Spleen (tissue), 11 donors: Measurements from ENCODE around the gene ATXN7L1. TPM values are rescaled to one million over a fixed set of nuclear protein-coding genes. Genes with fewer than 3 reads are reported as not detected.

ENCODE experiments used
- DNase-seq: peaks from one replicate; pipeline ENCODE4 v3.0.0-alpha.2; 2020
- H3K27ac ChIP-seq, 8 donors: fragments of 200-600 bp; sonication (generic) in 7 of 8; 1 replicate in 4 of 8; 2 replicates in 4 of 8; pipeline versions ENCODE4 v1.5.0 to v1.8.0; 2016 to 2021; ENCODE audit warnings: inconsistent platforms in 4 of 8, mild to moderate bottlenecking in 4 of 8, moderate library complexity in 1 of 8
- H3K27me3 ChIP-seq, 7 donors: fragments of 200-600 bp; sonication (generic) in 6 of 7; replicated peaks in 1 of 7; 1 replicate in 4 of 7; 2 replicates in 3 of 7; pipeline versions ENCODE4 v1.5.0 to v1.8.0; 2016 to 2021; ENCODE audit warnings: inconsistent platforms in 3 of 7, mild to moderate bottlenecking in 1 of 7
- H3K36me3 ChIP-seq, 6 donors: fragments of 200-600 bp; sonication (generic) in 5 of 6; 1 replicate in 4 of 6; 2 replicates in 2 of 6; pipeline versions ENCODE4 v1.5.0 to v1.8.0; 2016 to 2021; ENCODE audit warnings: inconsistent platforms in 2 of 6
- H3K4me1 ChIP-seq, 6 donors: fragments of 200-600 bp; sonication (generic) in 5 of 6; 1 replicate in 3 of 6; 2 replicates in 3 of 6; pipeline versions ENCODE4 v1.5.0 to v1.8.0; 2016 to 2021; ENCODE audit warnings: inconsistent platforms in 3 of 6
- H3K4me3 ChIP-seq, 8 donors: fragments of 200-600 bp; sonication (generic) in 7 of 8; 1 replicate in 4 of 8; 2 replicates in 4 of 8; pipeline versions ENCODE4 v1.5.0 to v1.8.0; 2016 to 2021; ENCODE audit warnings: inconsistent platforms in 4 of 8, mild to moderate bottlenecking in 4 of 8, moderate library complexity in 2 of 8
- H3K9me3 ChIP-seq, 8 donors: fragments of 200-600 bp; sonication (generic) in 7 of 8; 1 replicate in 4 of 8; 2 replicates in 4 of 8; pipeline versions ENCODE4 v1.5.0 to v1.8.0; 2016 to 2021; ENCODE audit warnings: inconsistent platforms in 4 of 8
- CTCF ChIP-seq, 11 experiments: fragments of 200-600 bp in 7 of 11; fragments of 450-650 bp in 4 of 11; sonication (generic) in 4 of 11; IDR thresholded peaks in 8 of 11; conservative IDR thresholded peaks in 3 of 11; 1 replicate in 7 of 11; 2 replicates in 4 of 11; pipeline versions ENCODE4 v1.4.0 to v1.8.0; 2016 to 2021; ENCODE audit warnings: antibody characterized with exemption in 11 of 11, inconsistent platforms in 4 of 11, mild to moderate bottlenecking in 1 of 11
- POLR2A ChIP-seq, 3 donors: fragments of 450-650 bp; IDR thresholded peaks; one replicate each; pipeline ENCODE4 v1.5.1; 2017; ENCODE audit warnings: antibody characterized with exemption in 3 of 3, mild to moderate bottlenecking in 1 of 3
- POLR2AphosphoS5 ChIP-seq, 3 donors: sonication (generic); formaldehyde crosslinking; IDR thresholded peaks; one replicate each; pipeline ENCODE4 v1.5.1; 2017; ENCODE audit warnings: antibody characterized with exemption in 3 of 3
- WGBS, 5 donors: extraction: QIAGEN DNeasy Blood & Tissue Kit in 3 of 5; methylation state at CpG; one replicate each; pipeline versions ENCODE4 v1.1.5 to v1.1.7; 2013 to 2018; 5-methylcytosine and 5-hydroxymethylcytosine counted together
- intact Hi-C: fragments of 100-400 bp; cut with DNase I; formaldehyde crosslinking; loops from one replicate; pipeline ENCODE4 v1.15.0; 2023; ENCODE audit warnings: low total_unique reads
- polyA plus RNA-seq, 3 donors: library from polyadenylated mRNA; stranded (reverse); fragments of 200-250 nt; gene quantifications; one replicate each; pipeline ENCODE4 v1.2.1, GENCODE V29; 2013
- total RNA-seq, 7 donors: library from RNA; depleted of rRNA in 3 of 7; stranded (reverse); fragments of >200 nt in 3 of 7; fragmentation: NEBNext Ultra II Directional in 4 of 7; extraction: Animal tissue kit (Norgen Biotek cat#: 25700) in 4 of 7; gene quantifications; one replicate each; pipeline versions ENCODE4 v1.1.0 to v1.2.1, GENCODE V29; 2016 to 2021
- donor health status: healthy with polysubstance abuse.
- donor health status: DM: no; HTN: no; CAD: no; lungs with moderate emphysema.
- donor health status: DM: no; HTN: no; CAD: no.
- donor health status: Bipolar disorder and iron deficiency.
- donor health status: healthy.
- donor health status: DM: no; HTN: no; CAD: no.
- donor health status: DM: yes; HTN: yes; CAD: no.

ATXN7L1 gene
- total and polyA plus RNA-seq, 10 donors = 2.4 to 29.3 (median 18.4) TPM

GRCh38 chr7:105738133-105738532, 138.3 kb downstream of the ATXN7L1 start:
- no peak for DNase-seq
- no peak overlapping the region for H3K4me3 ChIP-seq
- no peaks in the 10 kb centered on the region for H3K9me3 ChIP-seq
- intact Hi-C loops = no loop called here
- no peak for TF ChIP-seq CTCF (IDR thresholded peaks at IDR 0.05 in 8 of 11, conservative IDR thresholded peaks at IDR 0.05 in 3 of 11)
- no peak for TF ChIP-seq POLR2AphosphoS5 (IDR thresholded peaks at IDR 0.05)
- TF ChIP-seq POLR2A (IDR thresholded peaks at IDR 0.05) = no peak
- H3K4me1 ChIP-seq = peaks cover under 1 to 8% (median 6%) of the 10 kb centered on the region in 6 donors
- WGBS, 5 donors = 84 to 96% (median 96%) methylated on average over 2 of the region's 2 CpGs
- H3K27ac ChIP-seq = no peak overlapping the region
- no peaks in the 10 kb centered on the region for H3K27me3 ChIP-seq
- H3K36me3 ChIP-seq = no peaks in the 10 kb centered on the region

- no peak for DNase-seq
- Histone ChIP-seq H3K4me3 (no peak overlapping the region), H3K27ac (no peak overlapping the region), H3K36me3 (no peaks in the 10 kb centered on the region), H3K27me3 (no peaks in the 10 kb centered on the region), H3K9me3 (no peaks in the 10 kb centered on the region), H3K4me1 (no peaks in the 10 kb centered on the region)
- 81 to 92% (median 86%) methylated on average over 6 of the region's 6 CpGs for WGBS, 5 donors
- TF ChIP-seq POLR2AphosphoS5 (IDR thresholded peaks at IDR 0.05) (no peak), CTCF (IDR thresholded peaks at IDR 0.05 in 8 of 11, conservative IDR thresholded peaks at IDR 0.05 in 3 of 11) (no peak), POLR2A (IDR thresholded peaks at IDR 0.05) (no peak)
- intact Hi-C loops = no loop called here
Observed at GRCh38 chr7:105734233-105734632, 142.2 kb downstream of the ATXN7L1 start.

GRCh38 chr7:105731042-105731441, 145.4 kb downstream of the ATXN7L1 start:
- H3K9me3 ChIP-seq = no peaks in the 10 kb centered on the region
- no peak overlapping the region for H3K27ac ChIP-seq
- intact Hi-C loops = no loop called here
- no peaks in the 10 kb centered on the region for H3K4me1 ChIP-seq
- WGBS, 5 donors = 89 to 96% (median 92%) methylated on average over 3 of the region's 3 CpGs
- H3K27me3 ChIP-seq = no peaks in the 10 kb centered on the region
- no peak for TF ChIP-seq POLR2AphosphoS5 (IDR thresholded peaks at IDR 0.05)
- TF ChIP-seq CTCF (IDR thresholded peaks at IDR 0.05 in 8 of 11, conservative IDR thresholded peaks at IDR 0.05 in 3 of 11) = no peak
- no peak for TF ChIP-seq POLR2A (IDR thresholded peaks at IDR 0.05)
- no peaks in the 10 kb centered on the region for H3K36me3 ChIP-seq
- DNase-seq = no peak
- no peak overlapping the region for H3K4me3 ChIP-seq

- no peak overlapping the region for H3K4me3 ChIP-seq
- intact Hi-C loops = no loop called here
- no peaks in the 10 kb centered on the region for H3K4me1 ChIP-seq
- no peak for DNase-seq
- no peak overlapping the region for H3K27ac ChIP-seq
- no peaks in the 10 kb centered on the region for H3K9me3 ChIP-seq
- H3K36me3 ChIP-seq = no peaks in the 10 kb centered on the region
- no peak for TF ChIP-seq CTCF (IDR thresholded peaks at IDR 0.05 in 8 of 11, conservative IDR thresholded peaks at IDR 0.05 in 3 of 11)
- no peak for TF ChIP-seq POLR2A (IDR thresholded peaks at IDR 0.05)
- no peak for TF ChIP-seq POLR2AphosphoS5 (IDR thresholded peaks at IDR 0.05)
- 73 to 89% (median 87%) methylated on average over 2 of the region's 2 CpGs for WGBS, 5 donors
- H3K27me3 ChIP-seq = no peaks in the 10 kb centered on the region
Observed at GRCh38 chr7:105728028-105728427, 148.4 kb downstream of the ATXN7L1 start.
